NCI-H2227 (cell line): Measurements from ENCODE around the gene TMEM167A.
A peak's percentile ranks its signal among the peaks of the same experiment; 100 is the strongest.

ENCODE experiments used
- DNase-seq: peaks from one replicate; lab custom pipeline; 2025; ENCODE audit not compliant: unreplicated experiment; lab: John Stamatoyannopoulos, UW

Gene TMEM167A

GRCh38 chr5:83076742-83077661 is at the start of gene TMEM167A, which contains the start of gene XRCC4:
Gene TMEM167A (minus strand): TSS chr5:83077394. CDS start chr5:83077323, 71 bp downstream.
Gene XRCC4 (plus strand): TSS chr5:83077547. CDS start chr5:83104920, 27,373 bp downstream.
- DNase-seq = peak; percentile 96

DNA sequence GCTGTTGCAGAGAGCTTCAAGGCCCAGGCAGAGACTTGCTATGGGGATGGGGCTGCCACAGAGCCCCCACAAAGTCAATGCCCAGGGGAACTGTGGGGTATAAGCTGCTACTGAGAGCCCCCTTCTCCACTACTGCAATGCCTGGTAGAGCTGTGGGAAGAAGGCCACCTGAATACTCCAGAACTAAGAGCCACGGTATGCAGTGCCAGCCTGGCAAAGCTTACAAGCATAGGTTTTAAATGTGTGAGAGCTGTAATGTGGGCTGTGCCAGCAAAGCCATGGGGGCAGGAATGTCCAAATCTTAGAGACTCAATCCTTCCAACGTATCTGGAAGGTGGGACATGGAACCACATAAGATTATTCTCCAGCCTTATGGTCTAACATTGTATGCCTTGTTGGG is 49.3 kb upstream of the TMEM167A start:
- DNase-seq = no peak

DNA sequence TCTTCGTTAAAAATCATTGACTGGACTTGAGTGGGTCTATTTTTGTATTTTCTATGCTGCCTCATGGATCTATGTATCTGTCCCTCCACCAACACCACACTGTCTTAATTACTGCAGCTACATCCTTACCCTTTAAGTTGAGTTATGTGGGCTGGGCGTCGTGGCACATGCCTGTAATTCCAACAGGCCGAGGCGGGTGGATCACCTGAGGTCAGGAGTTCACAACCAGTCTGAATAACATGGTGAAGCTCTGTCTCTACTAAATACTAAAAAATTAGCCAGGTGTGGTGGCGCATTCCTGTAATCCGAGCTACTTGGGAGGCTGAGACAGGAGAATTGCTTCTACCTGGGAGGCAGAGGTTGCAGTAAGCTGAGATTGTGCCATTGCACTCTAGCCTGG is 48.4 kb upstream of the TMEM167A start:
- DNase-seq = no peak

DNA sequence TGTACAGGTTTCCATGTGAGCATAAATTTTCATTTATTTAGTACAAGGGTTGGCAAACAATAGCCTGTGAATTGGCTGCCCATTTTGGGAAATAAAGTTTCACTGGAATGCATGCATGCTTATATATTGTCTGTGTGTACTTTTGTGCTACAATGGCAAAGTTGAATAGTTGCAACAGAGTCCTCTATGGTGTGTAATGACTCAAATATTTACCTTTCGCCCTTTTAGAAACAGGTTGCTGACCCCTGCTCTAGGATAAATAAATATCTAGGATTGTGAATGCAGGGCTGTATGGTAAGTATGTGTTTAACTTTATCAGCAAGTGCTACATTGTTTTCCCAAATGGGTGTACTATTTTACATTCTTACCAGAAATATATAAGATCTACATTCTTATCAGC is 47.4 kb upstream of the TMEM167A start:
- DNase-seq = no peak

GRCh38 chr5:83118976-83119375 is 41.8 kb upstream of the TMEM167A start:
- DNase-seq = no peak

DNA sequence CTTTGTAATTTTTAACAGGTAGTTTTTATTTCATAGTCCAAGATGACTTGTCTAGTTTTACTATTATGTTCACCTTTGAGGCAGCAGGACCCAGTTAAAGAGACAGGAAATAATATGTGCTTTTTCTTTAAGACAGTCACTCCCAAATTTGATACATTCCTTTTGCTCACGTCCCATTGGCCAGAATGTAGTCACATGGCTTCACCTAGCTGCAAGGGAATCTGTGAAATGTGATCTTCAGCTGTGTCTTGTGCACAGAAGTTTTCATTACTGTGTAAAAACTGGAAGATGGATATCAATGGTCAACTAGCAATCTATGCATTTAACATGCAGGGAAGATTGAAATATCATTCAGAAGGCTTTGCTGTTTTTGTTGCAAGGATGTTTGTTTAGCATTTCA is 41.3 kb upstream of the TMEM167A start:
- DNase-seq = no peak

DNA sequence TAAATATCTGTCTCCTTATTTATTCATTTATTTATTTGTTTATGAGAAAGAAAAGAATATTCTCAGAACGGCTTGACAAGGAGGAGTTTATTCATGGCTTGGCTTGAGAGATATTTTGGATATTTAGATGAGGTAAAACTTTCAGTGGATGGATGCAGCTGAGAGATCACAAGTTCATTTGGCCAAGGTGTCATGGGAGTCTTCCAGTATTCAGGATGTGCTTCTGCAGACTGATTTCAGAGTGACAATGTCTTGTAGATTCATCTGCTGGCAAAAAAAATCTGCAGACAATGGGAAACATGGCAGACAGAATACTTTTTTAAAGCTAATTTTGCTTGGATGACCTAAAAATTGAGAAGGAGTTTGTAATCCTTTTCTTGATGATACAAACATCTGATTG is 38.6 kb upstream of the TMEM167A start:
- DNase-seq = no peak

- no peak for DNase-seq
These were observed 32.2 kb upstream of the TMEM167A start for GRCh38 chr5:83109380-83109779.

GRCh38 chr5:83107692-83108420 is 30.7 kb upstream of the TMEM167A start:
- no peak for DNase-seq

GRCh38 chr5:83104021-83104420 is 26.8 kb upstream of the TMEM167A start:
- DNase-seq = no peak

DNA sequence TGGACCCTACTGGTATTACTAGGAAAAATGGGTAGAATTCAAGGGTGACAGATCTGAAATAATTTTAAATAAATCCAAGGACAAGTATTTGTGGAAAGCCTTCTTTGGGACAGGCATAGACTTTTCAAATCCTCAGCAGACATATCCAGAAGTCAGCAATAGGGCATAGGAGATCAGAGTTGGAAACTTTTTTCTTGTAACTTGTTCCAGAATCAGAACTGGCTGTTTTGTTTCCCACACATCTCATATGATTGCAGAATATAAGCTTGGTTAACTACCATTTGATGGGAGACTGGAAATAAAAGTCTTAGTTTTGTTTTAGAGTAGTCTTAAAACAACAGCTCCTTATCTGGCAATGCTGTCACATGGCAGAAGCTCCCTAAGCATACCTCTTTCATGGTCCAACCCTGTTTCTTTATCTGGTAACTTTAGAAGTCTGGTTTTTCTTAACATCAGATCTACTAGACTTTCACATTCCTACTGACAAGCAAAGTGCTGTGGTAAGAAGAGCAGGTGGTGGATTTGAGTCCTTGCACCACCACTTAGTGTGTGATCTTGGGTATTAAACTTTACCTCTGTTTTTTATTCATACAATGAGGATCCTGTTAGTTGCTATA is 25.3 kb upstream of the TMEM167A start:
- no peak for DNase-seq

DNA sequence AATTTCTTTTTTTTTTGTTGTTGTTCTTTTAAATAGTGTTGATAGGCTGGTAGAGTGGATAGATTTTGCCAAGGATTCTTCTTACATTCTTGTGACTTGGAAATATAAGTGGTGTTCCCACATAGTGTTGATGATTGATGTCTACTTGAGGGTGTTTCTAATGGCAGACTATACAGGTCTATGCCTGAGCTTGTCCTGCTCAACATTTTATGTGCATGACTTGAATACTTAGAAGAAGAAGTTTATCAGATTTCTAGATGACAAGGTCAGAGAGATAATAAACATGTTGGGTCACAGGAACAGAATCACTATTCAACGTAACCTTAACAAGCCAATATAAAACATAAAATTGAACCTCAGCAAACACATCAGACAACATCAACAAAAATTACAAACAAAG is 24.3 kb upstream of the TMEM167A start:
- no peak for DNase-seq

GRCh38 chr5:83099445-83099844 is 22.3 kb upstream of the TMEM167A start:
- no peak for DNase-seq

GRCh38 chr5:83099001-83099400 is 21.8 kb upstream of the TMEM167A start:
- no peak for DNase-seq

DNA sequence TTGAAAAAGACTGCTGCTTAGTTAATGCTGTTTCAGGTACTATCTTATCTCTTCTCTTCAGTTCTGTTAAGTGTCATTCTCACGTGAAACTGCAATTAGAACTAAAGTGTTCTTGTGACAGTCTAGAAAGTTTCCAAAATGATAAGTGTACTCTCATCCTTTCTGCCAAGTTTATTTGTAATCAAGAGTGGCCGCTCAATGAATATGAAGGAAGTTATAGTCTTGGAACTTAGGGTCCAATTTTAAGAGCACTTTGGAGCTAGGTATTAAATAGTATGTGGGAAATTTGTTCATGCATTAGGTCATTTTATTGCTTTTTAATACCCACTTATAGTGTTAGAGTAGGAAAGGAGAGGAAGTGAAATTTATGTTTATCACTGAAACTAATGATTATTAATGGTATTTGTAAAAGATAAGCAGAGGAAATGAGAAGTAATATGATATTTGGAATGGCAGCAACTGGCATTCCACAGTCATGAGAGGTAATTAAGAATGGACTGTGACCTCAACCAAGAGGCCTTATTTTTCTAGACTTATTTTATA is 20.6 kb upstream of the TMEM167A start:
- no peak for DNase-seq

GRCh38 chr5:83096660-83097339 is 19.6 kb upstream of the TMEM167A start:
- no peak for DNase-seq

DNA sequence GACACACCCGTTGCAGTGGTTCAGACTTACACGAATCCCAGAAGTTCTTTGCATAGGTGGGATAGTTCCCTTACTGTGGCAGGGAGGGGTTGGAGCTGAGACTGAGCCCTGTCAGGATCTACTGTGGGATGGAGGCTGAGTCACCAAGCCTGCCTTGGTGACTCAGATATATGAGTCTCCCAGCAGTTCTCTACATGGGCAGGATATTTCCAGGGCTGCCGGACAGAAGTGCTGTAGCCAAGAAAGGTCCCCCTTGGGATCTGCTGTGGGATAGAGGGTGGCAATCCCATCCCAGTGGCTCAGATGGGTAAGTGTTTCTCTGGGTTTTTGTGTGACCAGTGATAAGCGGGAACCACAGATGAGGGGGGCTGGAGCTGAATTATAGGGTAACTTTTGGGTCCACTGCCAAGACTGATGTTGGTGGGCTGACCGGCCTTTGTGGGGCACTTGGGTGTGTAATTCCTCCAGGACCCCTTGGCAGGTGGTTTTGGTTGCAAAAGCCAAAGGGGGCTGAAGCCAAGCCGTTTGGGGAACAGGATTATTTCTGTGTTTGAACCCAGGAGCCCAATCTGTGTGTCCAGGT is 18.9 kb upstream of the TMEM167A start:
- no peak for DNase-seq

GRCh38 chr5:83095163-83095956 is 18.2 kb upstream of the TMEM167A start:
- DNase-seq = no peak

DNA sequence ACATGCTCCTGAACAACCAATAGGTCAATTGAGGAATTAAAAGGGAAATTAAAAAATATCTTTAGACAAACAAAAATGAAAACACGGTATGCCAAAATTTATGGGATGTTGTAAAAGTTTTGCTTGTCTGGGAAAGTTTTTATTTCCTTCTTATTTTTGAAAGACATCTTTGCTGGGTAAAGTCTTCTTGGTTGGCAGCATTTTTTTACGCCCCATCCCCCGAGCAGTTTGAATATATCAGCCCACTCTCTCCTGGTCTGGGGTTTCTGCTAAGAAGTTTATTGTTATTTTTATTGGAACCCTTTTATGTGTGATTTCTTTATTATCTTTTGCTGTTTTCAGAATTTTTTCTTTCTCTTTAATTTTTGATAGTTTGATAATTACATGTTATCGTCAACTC is 16.5 kb upstream of the TMEM167A start:
- no peak for DNase-seq

GRCh38 chr5:83092619-83093018 is 15.4 kb upstream of the TMEM167A start:
- DNase-seq = no peak
